CD4-positive, CD25-positive, alpha-beta regulatory T cell (primary cell): Measurements from ENCODE around the gene OSBPL9. TPM values are rescaled to one million over a fixed set of nuclear protein-coding genes. Genes with fewer than 3 reads are reported as not detected.

Experiments
- ATAC-seq, 2 donors: fragments of 150-1000 bp; cut with Tn5 transposase; one replicate each; pipeline ENCODE4 v1.10.0; 2021; ENCODE audit warnings: low read depth in 2 of 2, moderate number of reproducible peaks in 2 of 2, moderate library complexity in 1 of 2
- DNase-seq, 3 donors: peaks; one replicate each; pipeline versions ENCODE4 v3.0.0 to v3.0.0-alpha.2; 2012 to 2022; ENCODE audit warnings: mixed read lengths in 1 of 3
- H3K27ac ChIP-seq: one replicate; pipeline ENCODE4 v1.7.0; 2013; ENCODE audit warnings: mild to moderate bottlenecking, low read length; ENCODE audit not compliant: insufficient read depth, poor library complexity, severe bottlenecking
- H3K27me3 ChIP-seq: one replicate; pipeline ENCODE4 v1.7.0; 2013; ENCODE audit warnings: low read length; ENCODE audit not compliant: control insufficient read depth, insufficient read depth
- H3K36me3 ChIP-seq: one replicate; pipeline ENCODE4 v1.7.0; 2013; ENCODE audit warnings: mild to moderate bottlenecking, low read length, moderate library complexity; ENCODE audit not compliant: control insufficient read depth, insufficient read depth
- H3K4me1 ChIP-seq: 2 replicates; pipeline ENCODE4 v1.7.0; 2013; ENCODE audit warnings: mild to moderate bottlenecking, low read length; ENCODE audit not compliant: insufficient read depth, control insufficient read depth, poor library complexity, severe bottlenecking
- H3K4me3 ChIP-seq: one replicate; pipeline ENCODE4 v1.7.0; 2013; ENCODE audit warnings: low read depth, mild to moderate bottlenecking, low read length, moderate library complexity
- H3K9me3 ChIP-seq, 2 experiments: 1 replicate in 1 of 2; 2 replicates in 1 of 2; pipeline ENCODE4 v1.7.0; 2013; ENCODE audit warnings: low read length in 2 of 2, mild to moderate bottlenecking in 1 of 2, moderate library complexity in 1 of 2; ENCODE audit not compliant: control insufficient read depth in 2 of 2
- H3K27ac Mint-ChIP-seq, 3 donors: one replicate each; pipeline ENCODE4 v1.8.0; 2020 to 2022; ENCODE audit warnings: mild to moderate bottlenecking in 3 of 3, mixed read lengths in 3 of 3, moderate library complexity in 2 of 3
- H3K27me3 Mint-ChIP-seq: one replicate; pipeline ENCODE4 v1.8.0; 2022; ENCODE audit warnings: mild to moderate bottlenecking, mixed read lengths
- H3K36me3 Mint-ChIP-seq: one replicate; pipeline ENCODE4 v1.8.0; 2020; ENCODE audit warnings: mixed read lengths
- H3K4me1 Mint-ChIP-seq, 4 donors: one replicate each; pipeline ENCODE4 v1.8.0; 2020 to 2022; ENCODE audit warnings: mixed read lengths in 4 of 4, mild to moderate bottlenecking in 1 of 4
- H3K4me3 Mint-ChIP-seq, 4 donors: one replicate each; pipeline ENCODE4 v1.8.0; 2020 to 2022; ENCODE audit warnings: mild to moderate bottlenecking in 4 of 4, mixed read lengths in 4 of 4, moderate library complexity in 3 of 4
- H3K9me3 Mint-ChIP-seq, 7 donors: one replicate each; pipeline ENCODE4 v1.8.0; 2020 to 2022; ENCODE audit warnings: mixed read lengths in 7 of 7, mild to moderate bottlenecking in 3 of 7, moderate library complexity in 2 of 7
- polyA plus RNA-seq, 4 donors: library from polyadenylated mRNA; unstranded; fragments of 300-500 nt; fragmentation: Illumina TruSeq; gene quantifications; one replicate each; pipeline ENCODE4 v1.2.3, GENCODE V29; 2021
- total RNA-seq: library from RNA; stranded (reverse); gene quantifications from one replicate; pipeline ENCODE4 v1.2.3, GENCODE V29; 2022

The OSBPL9 gene
- total and polyA plus RNA-seq, 5 donors from 2014 or later = 33.5 to 45.2 (median 40.0) TPM

DNA sequence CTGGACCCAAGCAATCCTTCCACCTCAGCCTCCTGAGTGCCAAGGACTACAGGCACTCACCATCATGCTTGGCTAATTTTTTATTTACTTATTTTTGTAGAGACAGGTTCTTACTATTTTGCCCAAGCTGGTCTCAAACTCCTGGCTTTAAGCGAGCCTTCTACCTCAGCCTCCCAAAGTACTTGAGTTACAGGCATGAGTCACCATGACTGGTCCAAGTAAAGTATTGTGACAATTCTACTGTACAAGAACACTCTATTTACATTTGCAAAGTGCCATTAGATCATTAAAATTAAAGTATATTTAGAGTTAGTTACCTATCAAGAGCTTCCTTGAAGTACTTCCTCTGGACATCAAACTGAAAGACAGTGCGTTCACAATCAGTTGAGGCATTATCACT, 216.8 kb downstream of the OSBPL9 start:
- DNase-seq (no peak), ATAC-seq (no peak)
- H3K27ac Mint-ChIP-seq = peak overlapping the region in 2 of 3 donors; percentile 9 to 54
- peaks cover 19% of the 10 kb centered on the region for H3K36me3 Mint-ChIP-seq
- H3K27ac ChIP-seq = no peak overlapping the region
- no peaks in the 10 kb centered on the region for H3K9me3 ChIP-seq
- peaks cover 48% of the 10 kb centered on the region for H3K36me3 ChIP-seq
- no peak overlapping the region for H3K4me3 Mint-ChIP-seq
- no peaks in the 10 kb centered on the region for H3K27me3 ChIP-seq
- no peaks in the 10 kb centered on the region for H3K27me3 Mint-ChIP-seq
- no peak overlapping the region for H3K4me3 ChIP-seq
- H3K9me3 Mint-ChIP-seq = no peaks in the 10 kb centered on the region
- H3K4me1 Mint-ChIP-seq = peaks cover 4 to 14% (median 7%) of the 10 kb centered on the region in 4 donors
- H3K4me1 ChIP-seq = no peaks in the 10 kb centered on the region

DNA sequence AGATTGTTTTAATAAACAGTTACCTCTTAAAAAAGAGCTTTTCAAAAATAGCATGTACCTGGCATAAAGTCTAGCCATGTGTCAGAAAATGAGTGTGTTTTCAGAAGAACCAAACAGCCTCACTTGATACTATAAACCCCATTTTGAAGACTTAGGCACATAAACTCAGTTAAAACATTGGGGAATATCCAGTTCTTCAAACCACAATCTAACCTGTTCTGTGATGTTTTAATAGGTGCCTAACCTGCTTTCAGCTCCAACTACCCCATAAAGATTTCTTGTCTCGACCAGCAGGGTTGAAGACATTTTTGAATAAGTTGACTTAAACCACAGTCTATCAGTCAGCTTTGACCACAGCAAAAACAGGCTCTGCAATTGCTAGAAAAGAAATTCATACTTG, 220.4 kb downstream of the OSBPL9 start:
- Mint-ChIP-seq H3K9me3 (no peaks in the 10 kb centered on the region), H3K27me3 (no peaks in the 10 kb centered on the region), H3K4me1 (peaks cover 19 to 27% (median 21%) of the 10 kb centered on the region in 4 donors), H3K36me3 (peaks cover 22% of the 10 kb centered on the region), H3K4me3 (no peak overlapping the region), H3K27ac (peak overlapping the region in 1 of 3 donors; percentile 56)
- H3K36me3 ChIP-seq = peaks cover 46% of the 10 kb centered on the region
- no peaks in the 10 kb centered on the region for H3K27me3 ChIP-seq
- no peak overlapping the region for H3K27ac ChIP-seq
- DNase-seq (no peak), ATAC-seq (no peak)
- H3K4me1 ChIP-seq = no peaks in the 10 kb centered on the region
- H3K9me3 ChIP-seq = no peaks in the 10 kb centered on the region
- H3K4me3 ChIP-seq = no peak overlapping the region

Other genes starting within 250 kb of the OSBPL9 start
- 135 TPM for gene EPS15, start 97.8 kb upstream of the OSBPL9 start, total RNA-seq
- 10 to 100 TPM; 58.5 to 84.1 (median 73.8) TPM for gene EPS15, start 97.8 kb upstream of the OSBPL9 start, polyA plus RNA-seq